Measurements from ENCODE around the gene PCDH9.

DNA sequence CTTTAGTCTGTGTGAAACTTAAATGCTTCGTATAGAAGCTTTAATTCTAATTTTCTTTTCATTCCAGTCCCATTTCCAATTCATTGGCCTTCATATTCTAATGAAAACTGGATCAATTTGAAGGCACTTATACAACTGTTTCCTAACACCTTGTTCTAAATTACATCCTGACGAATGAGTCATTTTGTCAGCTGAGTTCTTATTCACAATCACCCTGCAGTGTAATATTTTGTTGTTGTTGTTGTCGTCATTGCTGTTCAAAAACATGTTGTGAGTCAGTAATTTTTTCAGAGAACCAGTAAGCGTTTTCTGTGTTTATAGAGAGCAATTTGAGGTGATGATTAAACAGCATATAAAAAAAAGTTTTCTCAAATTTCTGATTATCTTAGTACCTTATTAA, 290.0 kb downstream of the PCDH9 start:
- no peak for TF ChIP-seq POLR2A (IDR thresholded peaks at IDR 0.05)
- TF ChIP-seq, protein P1, sequence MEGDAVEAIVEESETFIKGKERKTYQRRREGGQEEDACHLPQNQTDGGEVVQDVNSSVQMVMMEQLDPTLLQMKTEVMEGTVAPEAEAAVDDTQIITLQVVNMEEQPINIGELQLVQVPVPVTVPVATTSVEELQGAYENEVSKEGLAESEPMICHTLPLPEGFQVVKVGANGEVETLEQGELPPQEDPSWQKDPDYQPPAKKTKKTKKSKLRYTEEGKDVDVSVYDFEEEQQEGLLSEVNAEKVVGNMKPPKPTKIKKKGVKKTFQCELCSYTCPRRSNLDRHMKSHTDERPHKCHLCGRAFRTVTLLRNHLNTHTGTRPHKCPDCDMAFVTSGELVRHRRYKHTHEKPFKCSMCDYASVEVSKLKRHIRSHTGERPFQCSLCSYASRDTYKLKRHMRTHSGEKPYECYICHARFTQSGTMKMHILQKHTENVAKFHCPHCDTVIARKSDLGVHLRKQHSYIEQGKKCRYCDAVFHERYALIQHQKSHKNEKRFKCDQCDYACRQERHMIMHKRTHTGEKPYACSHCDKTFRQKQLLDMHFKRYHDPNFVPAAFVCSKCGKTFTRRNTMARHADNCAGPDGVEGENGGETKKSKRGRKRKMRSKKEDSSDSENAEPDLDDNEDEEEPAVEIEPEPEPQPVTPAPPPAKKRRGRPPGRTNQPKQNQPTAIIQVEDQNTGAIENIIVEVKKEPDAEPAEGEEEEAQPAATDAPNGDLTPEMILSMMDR (IDR thresholded peaks at IDR 0.05), result no peak

Data from heart left ventricle (tissue), 13 donors.